Measurements from ENCODE around the gene SPON2.

The SPON2 gene

GRCh38 chr4:1171311-1172227 lies 814 bp downstream of the SPON2 start:
- peaks cover 5 to 10% of the 10 kb centered on the region in 2 donors for H3K9me3 ChIP-seq (replicated peaks in 1 of 2; ENCODE audit: control insufficient read depth in 2 of 2, insufficient read depth in 1 of 2, low read depth in 1 of 2, low read length in 2 of 2)
- peak overlapping the region; percentile 80 for H3K23ac ChIP-seq (ENCODE audit: low read depth, low read length, poor library complexity)
- no peak overlapping the region for H2BK5ac ChIP-seq (ENCODE audit: low read length)
- H2AK5ac ChIP-seq (ENCODE audit: low read depth, low read length), result peak overlapping the region; percentile 77
- H3K4me3 ChIP-seq (ENCODE audit: low read length in 2 of 2), result peak overlapping the region; percentile 17 to 72
- peak overlapping the region; percentile 8 for H2BK120ac ChIP-seq (ENCODE audit: low read depth, low read length)
- H2AFZ ChIP-seq (ENCODE audit: low read length), result peak overlapping the region; percentile 91
- DNase-seq (ENCODE audit: low spot score), result no peak
- peaks cover 25 to 84% (median 57%) of the 10 kb centered on the region in 3 experiments for H3K27me3 ChIP-seq (ENCODE audit: control insufficient read depth in 3 of 3, insufficient read depth in 3 of 3, low read depth in 1 of 3, low read length in 3 of 3)
- peak overlapping the region; percentile 92 for H4K8ac ChIP-seq (ENCODE audit: low read depth, low read length)
- H3K18ac ChIP-seq (ENCODE audit: low read length), result peak overlapping the region; percentile 97
- peaks cover 0 to 7% of the 10 kb centered on the region in 2 donors for H3K4me1 ChIP-seq (ENCODE audit: control insufficient read depth in 2 of 2, insufficient read depth in 1 of 2, low read depth in 1 of 2, low read length in 2 of 2)
- H3K4me2 ChIP-seq (ENCODE audit: insufficient read depth, low read length, poor library complexity, severe bottlenecking), result peak overlapping the region; percentile 73
- peak overlapping the region; percentile 37 for H3K4ac ChIP-seq (ENCODE audit: low read length)
- WGBS, 2 donors (ENCODE audit: extremely low coverage in 2 of 2, insufficient read length in 2 of 2, insufficient replicate concordance in 1 of 2), result no CpG with 5 or more reads among the region's 88 CpGs
- peaks cover 5% of the 10 kb centered on the region for H3K79me1 ChIP-seq (ENCODE audit: low read depth, low read length)
- H3K27ac ChIP-seq (replicated peaks; ENCODE audit: low read length), result no peak overlapping the region
- peak overlapping the region; percentile 90 for H2BK12ac ChIP-seq (ENCODE audit: low read length)
- H3K14ac ChIP-seq (ENCODE audit: low read length), result peak overlapping the region; percentile 97
- H3K36me3 ChIP-seq (replicated peaks in 1 of 2; ENCODE audit: control insufficient read depth in 2 of 2, insufficient read depth in 2 of 2, low read length in 2 of 2), result no peaks in the 10 kb centered on the region
- H3K9ac ChIP-seq (ENCODE audit: low read depth, low read length, poor library complexity), result peak overlapping the region; percentile 78
- peak overlapping the region; percentile 85 for H2BK15ac ChIP-seq (ENCODE audit: low read length)
- H4K91ac ChIP-seq (ENCODE audit: low read depth, low read length, poor library complexity), result no peak overlapping the region

DNA sequence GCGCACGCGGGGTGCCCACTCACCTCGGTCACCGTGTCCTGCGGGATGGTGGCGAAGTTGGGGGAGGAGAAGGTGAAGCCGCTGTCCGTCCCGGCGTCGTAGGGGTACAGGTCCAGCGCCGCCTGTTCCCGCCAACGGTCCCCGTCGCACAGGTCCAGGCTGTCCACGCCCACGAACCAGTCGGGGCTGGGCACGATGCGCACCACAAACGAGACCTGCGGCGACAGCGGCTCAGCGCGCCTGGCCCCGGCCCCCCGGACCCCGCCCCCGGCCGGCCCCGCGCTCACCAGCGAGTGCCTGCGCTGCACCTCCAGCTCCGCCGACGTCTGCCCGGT lies 1.4 kb downstream of the SPON2 start:
- no peak for DNase-seq (ENCODE audit: low spot score)
- Histone ChIP-seq H3K4me2 (ENCODE audit: insufficient read depth, low read length, poor library complexity, severe bottlenecking) (peak overlapping the region; percentile 73), H3K14ac (ENCODE audit: low read length) (peak overlapping the region; percentile 94), H3K27me3 (ENCODE audit: control insufficient read depth in 3 of 3, insufficient read depth in 3 of 3, low read depth in 1 of 3, low read length in 3 of 3) (peaks cover 25 to 82% (median 57%) of the 10 kb centered on the region in 3 experiments), H3K36me3 (replicated peaks in 1 of 2; ENCODE audit: control insufficient read depth in 2 of 2, insufficient read depth in 2 of 2, low read length in 2 of 2) (no peaks in the 10 kb centered on the region), H4K91ac (ENCODE audit: low read depth, low read length, poor library complexity) (no peak overlapping the region), H2BK15ac (ENCODE audit: low read length) (peak overlapping the region; percentile 81), H2AK5ac (ENCODE audit: low read depth, low read length) (peak overlapping the region; percentile 77), H3K4ac (ENCODE audit: low read length) (no peak overlapping the region), H2BK5ac (ENCODE audit: low read length) (no peak overlapping the region), H2BK12ac (ENCODE audit: low read length) (peak overlapping the region; percentile 93), H3K9me3 (replicated peaks in 1 of 2; ENCODE audit: control insufficient read depth in 2 of 2, insufficient read depth in 1 of 2, low read depth in 1 of 2, low read length in 2 of 2) (peaks cover 5 to 10% of the 10 kb centered on the region in 2 donors), H2BK120ac (ENCODE audit: low read depth, low read length) (no peak overlapping the region), H3K27ac (replicated peaks; ENCODE audit: low read length) (no peak overlapping the region), H3K4me1 (ENCODE audit: control insufficient read depth in 2 of 2, insufficient read depth in 1 of 2, low read depth in 1 of 2, low read length in 2 of 2) (peaks cover 0 to 7% of the 10 kb centered on the region in 2 donors), H3K18ac (ENCODE audit: low read length) (peak overlapping the region; percentile 92), H4K8ac (ENCODE audit: low read depth, low read length) (no peak overlapping the region), H3K9ac (ENCODE audit: low read depth, low read length, poor library complexity) (peak overlapping the region; percentile 50), H3K79me1 (ENCODE audit: low read depth, low read length) (peaks cover 5% of the 10 kb centered on the region), H2AFZ (ENCODE audit: low read length) (peak overlapping the region; percentile 91), H3K23ac (ENCODE audit: low read depth, low read length, poor library complexity) (peak overlapping the region; percentile 93), H3K4me3 (ENCODE audit: low read length in 2 of 2) (peak overlapping the region in 1 of 2 donors; percentile 44)
- no CpG with 5 or more reads among the region's 42 CpGs for WGBS, 2 donors (ENCODE audit: extremely low coverage in 2 of 2, insufficient read length in 2 of 2, insufficient replicate concordance in 1 of 2)

DNA sequence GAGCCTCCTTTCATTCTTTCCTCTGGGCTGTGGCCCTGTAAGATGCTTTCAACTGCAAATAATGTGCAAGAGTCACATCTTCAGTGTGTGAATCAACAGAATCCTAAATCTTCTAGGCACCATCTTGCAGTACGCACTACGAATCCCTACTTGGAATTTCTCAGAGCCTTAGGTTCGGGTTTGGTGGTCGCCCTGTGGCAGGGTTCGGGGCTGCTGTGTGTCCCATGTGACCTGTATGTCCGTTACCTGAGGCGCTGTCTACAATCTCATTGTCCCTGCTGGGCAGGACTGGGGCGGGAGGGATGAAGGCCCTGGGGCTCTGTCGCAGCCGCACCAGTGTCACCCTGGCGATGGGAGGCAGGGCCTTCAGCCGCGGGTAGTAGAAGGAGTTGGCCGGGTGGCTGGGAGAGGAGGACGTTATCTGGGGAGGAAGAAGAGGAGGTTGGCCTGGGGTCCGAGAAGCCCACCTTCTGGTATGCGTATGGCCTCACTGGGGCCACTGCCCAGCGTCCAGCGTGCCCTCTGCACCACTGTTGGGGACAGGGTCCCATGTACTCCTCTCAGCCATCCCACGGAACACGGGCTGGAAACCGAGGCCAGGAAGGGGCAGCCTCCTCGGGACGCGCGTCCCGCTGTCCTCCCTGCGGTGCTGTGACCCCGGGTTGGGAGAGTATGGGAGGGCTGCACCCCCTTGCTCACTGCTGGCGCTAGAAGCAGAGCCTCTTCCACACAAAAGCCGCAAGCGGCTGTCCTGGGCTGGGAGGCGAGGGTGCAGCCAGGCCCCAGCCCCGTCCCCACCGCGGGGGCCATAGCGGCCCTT lies 2.0 kb downstream of the SPON2 start:
- WGBS, 2 donors (ENCODE audit: extremely low coverage in 2 of 2, insufficient read length in 2 of 2, insufficient replicate concordance in 1 of 2), result no CpG with 5 or more reads among the region's 37 CpGs
- Histone ChIP-seq H2BK120ac (ENCODE audit: low read depth, low read length) (no peak overlapping the region), H4K8ac (ENCODE audit: low read depth, low read length) (no peak overlapping the region), H3K9ac (ENCODE audit: low read depth, low read length, poor library complexity) (peak overlapping the region; percentile 3), H3K4me1 (ENCODE audit: control insufficient read depth in 2 of 2, insufficient read depth in 1 of 2, low read depth in 1 of 2, low read length in 2 of 2) (peaks cover 0 to 7% of the 10 kb centered on the region in 2 donors), H2AFZ (ENCODE audit: low read length) (peak overlapping the region; percentile 91), H3K14ac (ENCODE audit: low read length) (peak overlapping the region; percentile 94), H3K4ac (ENCODE audit: low read length) (no peak overlapping the region), H4K91ac (ENCODE audit: low read depth, low read length, poor library complexity) (no peak overlapping the region), H2BK5ac (ENCODE audit: low read length) (no peak overlapping the region), H3K79me1 (ENCODE audit: low read depth, low read length) (peaks cover 5% of the 10 kb centered on the region), H3K9me3 (replicated peaks in 1 of 2; ENCODE audit: control insufficient read depth in 2 of 2, insufficient read depth in 1 of 2, low read depth in 1 of 2, low read length in 2 of 2) (peaks cover 5 to 11% of the 10 kb centered on the region in 2 donors), H2AK5ac (ENCODE audit: low read depth, low read length) (peak overlapping the region; percentile 77), H2BK12ac (ENCODE audit: low read length) (peak overlapping the region; percentile 93), H3K18ac (ENCODE audit: low read length) (peak overlapping the region; percentile 92), H3K23ac (ENCODE audit: low read depth, low read length, poor library complexity) (peak overlapping the region; percentile 93), H3K4me3 (ENCODE audit: low read length in 2 of 2) (peak overlapping the region in 1 of 2 donors; percentile 44), H2BK15ac (ENCODE audit: low read length) (peak overlapping the region; percentile 81), H3K27me3 (ENCODE audit: control insufficient read depth in 3 of 3, insufficient read depth in 3 of 3, low read depth in 1 of 3, low read length in 3 of 3) (peaks cover 25 to 84% (median 57%) of the 10 kb centered on the region in 3 experiments), H3K27ac (replicated peaks; ENCODE audit: low read length) (no peak overlapping the region), H3K36me3 (replicated peaks in 1 of 2; ENCODE audit: control insufficient read depth in 2 of 2, insufficient read depth in 2 of 2, low read length in 2 of 2) (no peaks in the 10 kb centered on the region), H3K4me2 (ENCODE audit: insufficient read depth, low read length, poor library complexity, severe bottlenecking) (no peak overlapping the region)
- DNase-seq (ENCODE audit: low spot score), result no peak
